Trophoblast cell (in vitro differentiated cells and primary cell): ENCODE measurements around the gene CLBA1.
"Not testable (repeated sequence)": the region's sequence is repeated elsewhere in the genome, so short reads cannot be mapped to it uniquely, and the experiment has no call there.

ENCODE experiments used
- DNase-seq, 2 donors: peaks; one replicate each; pipeline ENCODE4 v3.0.0-alpha.2; 2016
- H2AFZ ChIP-seq: 2 replicates; pipeline ENCODE4 v1.6.1; 2013; ENCODE audit warnings: low read length, moderate library complexity, mild to moderate bottlenecking; ENCODE audit not compliant: insufficient read depth, poor library complexity
- H2AK5ac ChIP-seq: 2 replicates; pipeline ENCODE4 v1.6.1; 2013; ENCODE audit warnings: mild to moderate bottlenecking, low read length
- H2BK120ac ChIP-seq: 2 replicates; pipeline ENCODE4 v1.6.1; 2013; ENCODE audit warnings: low read length, mild to moderate bottlenecking, moderate library complexity; ENCODE audit not compliant: insufficient read depth, poor library complexity
- H2BK12ac ChIP-seq: 2 replicates; pipeline ENCODE4 v1.6.1; 2013; ENCODE audit warnings: mild to moderate bottlenecking, low read length, moderate library complexity
- H2BK5ac ChIP-seq: 2 replicates; pipeline ENCODE4 v1.6.1; 2013; ENCODE audit warnings: low read length, low read depth, moderate library complexity, mild to moderate bottlenecking; ENCODE audit not compliant: poor library complexity
- H3K14ac ChIP-seq: 2 replicates; pipeline ENCODE4 v1.6.1; 2013; ENCODE audit warnings: mild to moderate bottlenecking, low read length
- H3K18ac ChIP-seq: 2 replicates; pipeline ENCODE4 v1.6.1; 2013; ENCODE audit warnings: mild to moderate bottlenecking, low read length
- H3K23ac ChIP-seq: 2 replicates; pipeline ENCODE4 v1.6.1; 2013; ENCODE audit warnings: low read length
- H3K27ac ChIP-seq: 2 replicates; pipeline ENCODE4 v1.5.1; 2013; ENCODE audit warnings: low read depth, mild to moderate bottlenecking, inconsistent platforms, low read length, moderate library complexity
- H3K27me3 ChIP-seq: 2 replicates; pipeline ENCODE4 v1.6.1; 2013; ENCODE audit warnings: inconsistent platforms, mild to moderate bottlenecking, low read length, moderate library complexity; ENCODE audit not compliant: insufficient read depth
- H3K36me3 ChIP-seq, 2 experiments: 1 replicate in 1 of 2; 2 replicates in 1 of 2; pipeline ENCODE4 v1.6.1; 2013; ENCODE audit warnings: low read length in 2 of 2, mild to moderate bottlenecking in 2 of 2, moderate library complexity in 1 of 2; ENCODE audit not compliant: insufficient read depth in 2 of 2, control insufficient read depth in 1 of 2
- H3K4ac ChIP-seq: 2 replicates; pipeline ENCODE4 v1.6.1; 2013; ENCODE audit warnings: low read depth, mild to moderate bottlenecking, low read length, moderate library complexity
- H3K4me1 ChIP-seq, 2 experiments: 1 replicate in 1 of 2; 2 replicates in 1 of 2; pipeline ENCODE4 v1.6.1; 2013; ENCODE audit warnings: low read length in 2 of 2, mild to moderate bottlenecking in 2 of 2, moderate library complexity in 1 of 2; ENCODE audit not compliant: insufficient read depth in 2 of 2, control insufficient read depth in 1 of 2
- H3K4me2 ChIP-seq: 2 replicates; pipeline ENCODE4 v1.6.1; 2013; ENCODE audit warnings: inconsistent platforms, mild to moderate bottlenecking, low read length, moderate library complexity
- H3K4me3 ChIP-seq: 2 replicates; pipeline ENCODE4 v1.5.1; 2013; ENCODE audit warnings: mild to moderate bottlenecking, low read depth, low read length, inconsistent platforms
- H3K79me1 ChIP-seq: one replicate; pipeline ENCODE4 v1.6.1; 2013; ENCODE audit warnings: low read length
- H3K79me2 ChIP-seq: 2 replicates; pipeline ENCODE4 v1.6.1; 2013; ENCODE audit warnings: low read length, mild to moderate bottlenecking; ENCODE audit not compliant: control insufficient read depth, insufficient read depth, poor library complexity
- H3K9ac ChIP-seq: 2 replicates; pipeline ENCODE4 v1.6.1; 2013; ENCODE audit warnings: mild to moderate bottlenecking, low read length
- H3K9me3 ChIP-seq: 2 replicates; pipeline ENCODE4 v1.6.1; 2013; ENCODE audit warnings: low read depth, mild to moderate bottlenecking, control low read depth, inconsistent platforms, low read length; ENCODE audit not compliant: insufficient read depth
- H4K12ac ChIP-seq: 2 replicates; pipeline ENCODE4 v1.6.1; 2013; ENCODE audit warnings: low read depth, mild to moderate bottlenecking, low read length, moderate library complexity
- H4K8ac ChIP-seq: 2 replicates; pipeline ENCODE4 v1.6.1; 2013; ENCODE audit warnings: low read depth, mild to moderate bottlenecking, low read length, moderate library complexity
- H4K91ac ChIP-seq: one replicate; pipeline ENCODE4 v1.6.1; 2013; ENCODE audit warnings: low read depth, mild to moderate bottlenecking, low read length, moderate library complexity
- WGBS: extraction: QIAGEN DNeasy Blood & Tissue Kit; methylation state at CpG from one replicate; pipeline ENCODE4 v1.1.7; 2013; ENCODE audit warnings: missing lambda C conversion rate; ENCODE audit not compliant: insufficient read length, insufficient coverage; ENCODE audit errors: extremely low coverage; 5-methylcytosine and 5-hydroxymethylcytosine counted together

The CLBA1 gene

DNA sequence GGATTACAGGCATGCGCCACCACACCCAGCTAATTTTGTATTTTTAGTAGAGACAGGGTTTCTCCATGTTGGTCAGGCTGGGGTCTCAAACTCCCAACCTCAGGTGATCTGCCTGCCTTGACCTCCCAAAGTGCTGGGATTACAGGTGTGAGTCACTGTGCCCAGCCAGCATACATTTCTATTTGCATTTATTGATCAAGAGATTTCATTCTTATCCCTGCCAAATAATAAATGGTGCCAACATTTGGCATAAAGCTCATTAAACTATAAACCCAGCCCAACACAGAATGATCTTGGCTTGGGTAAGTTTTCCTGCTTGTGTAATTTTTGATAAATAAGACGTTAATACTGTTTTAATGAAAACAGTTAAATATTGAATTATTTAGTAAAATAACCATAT is 50.0 kb downstream of the CLBA1 start:
- H2BK5ac ChIP-seq, H3K14ac ChIP-seq, H4K8ac ChIP-seq, H3K4me1 ChIP-seq, DNase-seq, H2AFZ ChIP-seq, H2AK5ac ChIP-seq, H3K27me3 ChIP-seq, H2BK120ac ChIP-seq, H3K36me3 ChIP-seq, H3K79me1 ChIP-seq, H3K18ac ChIP-seq, H3K4ac ChIP-seq, H2BK12ac ChIP-seq, H3K27ac ChIP-seq, H3K9ac ChIP-seq, H3K9me3 ChIP-seq, H3K4me3 ChIP-seq, H4K12ac ChIP-seq, H3K4me2 ChIP-seq, H3K23ac ChIP-seq, H3K79me2 ChIP-seq, H4K91ac ChIP-seq: not testable (repeated sequence)
- WGBS, result no CpG with 5 or more reads among the region's 2 CpGs

DNA sequence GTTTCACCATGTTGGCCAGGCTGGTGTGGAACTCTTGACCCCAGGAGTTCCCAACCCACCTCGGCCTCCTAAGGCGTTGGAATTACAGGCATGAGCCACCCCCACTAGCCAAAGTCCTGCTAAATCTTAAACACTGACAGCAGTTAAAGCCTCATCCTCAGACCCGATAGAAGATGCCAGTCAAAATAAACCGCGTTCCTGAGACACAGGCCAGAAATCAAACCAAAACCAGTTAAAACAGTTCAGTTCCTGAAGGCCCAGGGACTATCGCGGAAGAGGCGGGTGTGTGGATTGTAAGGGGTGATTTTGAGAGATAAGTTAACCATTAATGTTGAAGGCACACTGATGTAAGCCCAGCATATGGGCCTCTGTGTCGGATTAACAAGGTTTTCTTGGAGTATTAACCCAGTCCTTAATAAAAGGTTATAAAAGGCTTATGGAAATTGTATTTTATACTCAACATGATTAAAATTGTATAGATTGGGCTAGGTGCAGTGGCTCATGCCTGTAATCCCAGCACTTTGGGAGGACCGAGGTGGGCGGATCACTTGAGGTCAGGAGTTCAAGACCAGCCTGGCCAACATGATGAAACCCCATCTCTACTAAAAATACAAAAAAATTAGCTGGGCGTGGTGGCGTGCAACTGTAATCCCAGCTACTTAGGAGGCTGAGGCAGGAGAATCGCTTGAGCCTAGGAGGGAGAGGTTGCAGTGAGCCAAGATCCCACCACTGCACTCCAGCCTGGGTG is 54.0 kb downstream of the CLBA1 start:
- no CpG with 5 or more reads among the region's 14 CpGs for WGBS
- H3K23ac ChIP-seq, result no peak overlapping the region
- H3K4me3 ChIP-seq, result no peak overlapping the region
- no peaks in the 10 kb centered on the region for H3K9me3 ChIP-seq
- H3K4ac ChIP-seq, result no peak overlapping the region
- H3K27me3 ChIP-seq, result no peaks in the 10 kb centered on the region
- no peak overlapping the region for H3K9ac ChIP-seq
- no peak overlapping the region for H4K8ac ChIP-seq
- H3K14ac ChIP-seq, result no peak overlapping the region
- H4K12ac ChIP-seq, result no peak overlapping the region
- H3K4me1 ChIP-seq, result no peaks in the 10 kb centered on the region
- H3K79me1 ChIP-seq, result no peaks in the 10 kb centered on the region
- no peak overlapping the region for H2BK120ac ChIP-seq
- no peaks in the 10 kb centered on the region for H3K79me2 ChIP-seq
- H3K36me3 ChIP-seq, result no peaks in the 10 kb centered on the region
- no peak overlapping the region for H4K91ac ChIP-seq
- H2AK5ac ChIP-seq, result no peak overlapping the region
- no peak overlapping the region for H2BK5ac ChIP-seq
- peak in 1 of 2 donors; percentile 61 for DNase-seq
- H3K18ac ChIP-seq, result no peak overlapping the region
- H3K27ac ChIP-seq, result no peak overlapping the region
- H2BK12ac ChIP-seq, result no peak overlapping the region
- no peak overlapping the region for H3K4me2 ChIP-seq
- no peak overlapping the region for H2AFZ ChIP-seq

GRCh38 chr14:105041841-105042765 is 56.5 kb downstream of the CLBA1 start:
- DNase-seq, result no peak
- H2AFZ ChIP-seq, result no peak overlapping the region
- H3K27me3 ChIP-seq, result peaks cover 2% of the 10 kb centered on the region
- H4K91ac ChIP-seq, result no peak overlapping the region
- H2BK5ac ChIP-seq, result no peak overlapping the region
- H2BK12ac ChIP-seq, result no peak overlapping the region
- no peak overlapping the region for H3K9ac ChIP-seq
- H3K14ac ChIP-seq, result no peak overlapping the region
- no peaks in the 10 kb centered on the region for H3K4me1 ChIP-seq
- H3K4me2 ChIP-seq, result no peak overlapping the region
- H3K9me3 ChIP-seq, result no peaks in the 10 kb centered on the region
- H3K18ac ChIP-seq, result no peak overlapping the region
- H2BK120ac ChIP-seq, result no peak overlapping the region
- H3K79me1 ChIP-seq, result no peaks in the 10 kb centered on the region
- H4K12ac ChIP-seq, result no peak overlapping the region
- no peaks in the 10 kb centered on the region for H3K79me2 ChIP-seq
- H3K23ac ChIP-seq, result no peak overlapping the region
- H4K8ac ChIP-seq, result no peak overlapping the region
- no peak overlapping the region for H2AK5ac ChIP-seq
- no peak overlapping the region for H3K4ac ChIP-seq
- whole genome bisulfite sequencing, result no CpG with 5 or more reads among the region's 28 CpGs
- H3K27ac ChIP-seq, result no peak overlapping the region
- H3K36me3 ChIP-seq, result no peaks in the 10 kb centered on the region
- no peak overlapping the region for H3K4me3 ChIP-seq

GRCh38 chr14:105042813-105043212 is 57.2 kb downstream of the CLBA1 start:
- Histone ChIP-seq H3K27me3 (peaks cover 2% of the 10 kb centered on the region), H2BK12ac (no peak overlapping the region), H3K9me3 (no peaks in the 10 kb centered on the region), H3K4me3 (no peak overlapping the region), H3K9ac (no peak overlapping the region), H3K36me3 (no peaks in the 10 kb centered on the region), H4K91ac (no peak overlapping the region), H3K18ac (no peak overlapping the region), H3K4me1 (no peaks in the 10 kb centered on the region), H4K8ac (no peak overlapping the region), H3K14ac (no peak overlapping the region), H3K79me2 (no peaks in the 10 kb centered on the region), H3K4me2 (no peak overlapping the region), H2AFZ (no peak overlapping the region), H3K23ac (no peak overlapping the region), H2BK120ac (no peak overlapping the region), H3K4ac (no peak overlapping the region), H4K12ac (no peak overlapping the region), H2BK5ac (no peak overlapping the region), H3K27ac (no peak overlapping the region), H2AK5ac (no peak overlapping the region), H3K79me1 (no peaks in the 10 kb centered on the region)
- WGBS, result no CpG with 5 or more reads among the region's 17 CpGs
- DNase-seq, result no peak
